GM12878 (cell line): ENCODE results near the gene FAM174A.

Experiments
- ATF3 ChIP-seq: IDR thresholded peaks from 2 replicates; pipeline ENCODE4 v1.6.1; 2011; ENCODE audit warnings: low read depth, mild to moderate bottlenecking, low read length, moderate library complexity, borderline replicate concordance; ENCODE audit errors: extremely low read depth
- BHLHE40 ChIP-seq, 2 experiments: fragments of 450-650 bp in 1 of 2; IDR thresholded peaks; 2 replicates each; pipeline ENCODE4 v1.6.1; 2011 to 2017; ENCODE audit warnings: low read depth in 2 of 2, borderline replicate concordance in 1 of 2, improper control_type of control experiment in 1 of 2, low read length in 1 of 2, mild to moderate bottlenecking in 1 of 2
- CTCF ChIP-seq, 3 experiments: IDR thresholded peaks in 2 of 3; conservative IDR thresholded peaks in 1 of 3; 2 replicates each; pipeline ENCODE4 v1.5.1; 2011; ENCODE audit warnings: low read depth in 3 of 3, low read length in 3 of 3, mild to moderate bottlenecking in 3 of 3, control low read depth in 2 of 3, moderate library complexity in 2 of 3, inconsistent platforms in 1 of 3, mixed read lengths in 1 of 3; ENCODE audit not compliant: control insufficient read depth in 2 of 3, insufficient read depth in 1 of 3; ENCODE audit errors: extremely low read depth in 1 of 3

- TF ChIP-seq ATF3 (no peak), CTCF (IDR thresholded peaks at IDR 0.05 in 2 of 3, conservative IDR thresholded peaks at IDR 0.05 in 1 of 3; ENCODE audit: control insufficient read depth in 2 of 3, extremely low read depth in 1 of 3, insufficient read depth in 1 of 3, low read depth in 3 of 3, low read length in 3 of 3) (no peak), BHLHE40 (IDR thresholded peaks at IDR 0.05; ENCODE audit: borderline replicate concordance in 1 of 2, low read depth in 2 of 2, low read length in 1 of 2) (no peak)
These were observed 27.6 kb downstream of the FAM174A start for GRCh38 chr5:100562821-100563220.
